ENCODE results near the gene HEATR9.
A peak's percentile ranks its signal among the peaks of the same experiment; 100 is the strongest.

HEATR9 gene

DNA sequence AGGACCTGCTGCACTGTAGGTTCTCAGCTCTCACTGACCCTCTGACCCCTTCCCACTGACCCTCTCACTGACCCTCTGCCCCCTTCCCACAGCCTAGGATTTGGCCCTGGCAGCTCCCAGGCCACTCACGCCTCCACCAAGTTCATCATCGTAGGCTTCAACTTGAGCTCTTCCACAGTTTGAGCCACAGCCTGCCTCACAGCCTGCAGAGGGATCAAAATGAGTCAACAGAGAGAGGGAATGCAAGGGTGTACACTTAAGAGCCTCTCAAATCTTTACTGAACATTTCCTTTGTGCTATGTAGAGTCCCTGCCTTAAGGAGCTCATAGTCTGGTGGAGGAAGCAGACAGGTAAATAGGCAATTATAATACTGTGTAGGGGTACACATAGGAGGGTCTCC, 12.1 kb downstream of the HEATR9 start:
- DNase-seq, result no peak

GRCh38 chr17:35855965-35856364, 12.7 kb downstream of the HEATR9 start:
- no peak for DNase-seq

DNA sequence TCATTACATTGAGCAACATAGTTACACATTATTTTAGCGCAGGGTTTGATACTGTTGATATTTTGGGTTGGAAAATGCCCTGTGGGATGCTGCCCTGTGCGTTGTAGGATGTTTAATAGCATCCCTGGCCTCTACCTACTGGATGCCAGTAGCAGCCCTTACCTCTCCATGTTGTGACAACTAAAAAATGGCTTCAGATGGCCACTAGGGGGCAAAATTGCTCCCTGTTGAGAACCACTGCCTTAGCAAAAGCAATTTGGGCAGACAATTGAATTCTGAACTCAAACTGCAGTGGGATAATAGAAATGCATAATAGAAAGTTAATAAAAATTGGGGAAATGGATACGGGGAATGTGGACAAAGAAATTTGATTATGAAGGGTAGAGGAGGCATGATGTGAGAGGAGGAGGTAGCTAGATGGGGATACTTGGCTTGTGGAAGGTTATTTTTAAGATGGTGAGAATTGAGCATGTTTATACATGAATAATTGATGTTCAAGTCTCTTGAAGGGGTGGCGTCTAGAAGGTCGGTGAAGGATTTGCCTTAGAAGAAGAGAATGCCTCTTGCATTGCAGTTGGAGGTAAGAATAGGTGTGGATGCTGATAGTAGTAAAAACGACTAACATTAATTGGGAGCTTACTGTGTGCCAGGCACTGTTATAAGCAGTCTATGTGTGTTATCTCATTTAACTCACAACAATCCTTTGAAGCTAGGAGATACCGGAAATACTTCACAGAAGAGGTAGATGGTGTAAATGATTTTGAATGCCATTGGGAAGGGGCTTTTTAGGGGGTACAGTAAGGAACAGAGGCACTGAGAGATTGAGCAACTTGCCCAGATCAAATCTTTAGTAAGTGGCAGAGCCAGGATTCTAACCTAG, 19.0 kb downstream of the HEATR9 start:
- DNase-seq, result peak; percentile 84

- DNase-seq, result no peak
Observed at GRCh38 chr17:35847633-35848373, 20.9 kb downstream of the HEATR9 start.

DNA sequence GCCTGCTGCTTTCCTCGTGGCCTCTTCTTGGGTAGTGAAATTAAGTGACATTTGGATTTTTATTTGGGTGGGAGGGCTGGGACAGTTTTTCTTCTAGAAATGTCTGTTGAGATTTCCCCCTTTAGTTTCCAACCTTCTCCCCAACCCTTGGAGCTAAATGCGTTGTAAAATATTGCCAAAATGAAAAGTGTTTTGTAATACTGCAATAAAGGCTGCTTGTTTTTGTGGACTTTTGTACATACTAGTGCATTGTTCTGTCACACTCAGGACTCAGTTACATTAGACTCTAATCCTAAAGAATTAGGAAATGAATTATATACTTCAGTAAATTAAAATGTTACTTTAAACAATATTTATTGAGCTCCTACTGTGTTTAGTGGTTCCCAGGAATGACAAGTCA, 21.7 kb downstream of the HEATR9 start:
- no peak for DNase-seq

DNA sequence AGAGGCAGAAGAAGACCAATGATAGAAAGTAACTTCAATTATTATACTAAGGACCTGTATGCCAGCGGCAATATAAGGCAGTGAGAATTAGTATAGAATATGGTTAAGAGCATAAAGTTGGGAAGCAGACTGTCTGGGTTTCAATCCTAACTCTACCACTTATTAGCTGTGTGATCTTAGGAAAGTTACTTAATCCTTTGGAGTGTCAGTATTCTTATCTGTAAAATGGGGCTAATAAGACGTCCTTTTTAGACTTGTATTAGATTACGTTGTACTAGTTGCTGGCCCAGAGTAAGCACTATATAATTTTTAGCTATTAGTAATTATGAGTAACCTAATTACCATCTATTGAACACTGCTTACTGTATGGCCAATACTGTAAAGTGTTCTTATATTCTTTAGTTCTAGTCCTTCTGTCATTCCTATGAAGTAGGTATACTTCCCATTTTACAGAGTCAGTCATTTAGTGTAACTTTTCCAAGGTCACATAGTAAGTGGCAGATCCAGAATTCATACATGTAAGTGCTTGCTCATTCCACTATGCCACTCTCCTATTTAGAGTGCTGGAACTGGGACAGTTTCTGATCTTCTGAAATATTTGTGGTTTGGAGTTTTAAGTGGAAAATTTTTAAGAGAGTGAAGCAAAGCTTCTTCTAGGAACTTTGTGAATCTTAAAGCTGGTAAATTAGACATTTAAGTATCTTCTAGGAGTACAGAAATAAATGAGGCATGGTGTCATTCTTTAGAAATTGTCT, 22.5 kb downstream of the HEATR9 start:
- no peak for DNase-seq

- no peak for DNase-seq
Observed at GRCh38 chr17:35844547-35844946, 24.1 kb downstream of the HEATR9 start.

DNA sequence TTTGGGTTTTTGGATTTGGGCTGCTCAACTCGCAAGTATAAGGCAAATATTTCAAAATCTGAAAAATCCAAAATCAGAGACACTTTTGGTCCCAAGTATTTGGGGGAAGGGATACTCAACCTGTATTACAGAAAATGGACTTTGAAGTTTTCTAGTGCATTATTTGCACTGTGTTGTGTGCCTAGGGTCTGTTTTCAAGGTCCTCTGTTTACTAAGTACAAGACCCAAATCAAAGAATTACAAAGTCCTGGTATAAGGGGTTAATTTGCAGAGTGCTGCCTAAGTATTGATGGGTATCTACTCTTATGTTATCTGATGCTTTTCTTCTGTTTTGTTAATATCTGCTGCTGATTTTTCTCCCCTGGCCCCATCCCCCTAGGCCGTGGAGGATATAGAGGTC, 25.0 kb downstream of the HEATR9 start:
- DNase-seq, result no peak

- no peak for DNase-seq
Observed at GRCh38 chr17:35842239-35842638, 26.5 kb downstream of the HEATR9 start.

- no peak for DNase-seq
Observed at GRCh38 chr17:35841505-35841904, 27.2 kb downstream of the HEATR9 start.

DNA sequence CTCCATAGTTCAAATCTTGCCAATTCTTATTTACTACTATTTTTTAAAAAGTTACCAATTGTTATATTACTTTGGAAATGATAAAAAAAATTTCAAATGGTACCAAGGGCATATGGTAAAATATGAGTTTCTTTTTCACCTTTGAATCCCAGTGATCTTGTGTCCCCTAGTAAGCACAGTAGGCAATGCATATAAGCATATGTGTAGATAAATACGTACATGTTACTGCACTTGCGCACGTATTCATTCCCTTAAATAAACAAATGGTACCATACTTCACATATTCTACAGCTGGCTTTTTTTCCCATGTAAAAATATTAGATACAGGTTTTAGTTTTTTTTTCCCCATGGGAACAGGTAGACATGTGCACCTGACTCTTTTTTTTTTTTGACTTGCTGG, 27.6 kb downstream of the HEATR9 start:
- DNase-seq, result no peak

- DNase-seq, result no peak
Observed at GRCh38 chr17:35825206-35825605, 43.5 kb downstream of the HEATR9 start.

DNA sequence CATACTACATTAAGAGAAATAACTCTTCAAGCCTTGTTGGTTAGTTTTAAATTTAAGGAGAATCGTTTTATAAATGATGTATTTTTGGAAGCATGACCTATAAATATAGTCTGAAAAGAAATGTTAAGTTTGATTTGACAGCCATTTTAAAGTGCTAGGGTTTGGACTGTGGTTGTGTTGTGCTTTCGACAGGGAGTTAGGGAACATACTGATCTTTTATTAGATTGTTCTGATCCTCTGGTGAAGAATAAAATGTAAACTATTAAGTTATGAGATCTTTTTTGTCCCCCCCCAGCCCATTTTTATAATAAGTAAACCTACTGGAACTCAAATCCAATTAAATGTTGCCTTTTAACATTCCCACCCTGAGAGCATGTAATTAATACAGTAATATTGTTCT, 47.4 kb downstream of the HEATR9 start:
- DNase-seq, result no peak

DNA sequence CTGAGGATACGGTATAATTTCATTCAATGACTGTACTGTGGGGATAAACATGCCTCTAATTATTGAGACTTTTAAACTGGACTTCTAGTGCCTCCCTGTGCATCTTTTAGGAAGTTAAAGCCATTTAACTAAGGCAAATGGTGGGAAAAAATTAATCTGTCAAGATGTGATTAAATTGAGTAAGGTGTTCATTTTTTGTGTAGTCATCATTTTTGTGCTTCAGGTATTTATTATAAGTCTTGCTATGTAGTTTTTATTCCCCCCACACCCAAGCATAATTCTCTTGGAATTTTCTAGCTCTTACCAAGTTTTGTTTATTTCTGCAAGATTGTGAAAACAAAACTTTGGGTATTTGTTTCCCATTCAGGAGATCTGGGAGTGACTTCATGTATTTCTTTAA, 49.2 kb downstream of the HEATR9 start:
- no peak for DNase-seq

- DNase-seq, result no peak
Observed at GRCh38 chr17:35817196-35817595, 51.5 kb downstream of the HEATR9 start.

DNA sequence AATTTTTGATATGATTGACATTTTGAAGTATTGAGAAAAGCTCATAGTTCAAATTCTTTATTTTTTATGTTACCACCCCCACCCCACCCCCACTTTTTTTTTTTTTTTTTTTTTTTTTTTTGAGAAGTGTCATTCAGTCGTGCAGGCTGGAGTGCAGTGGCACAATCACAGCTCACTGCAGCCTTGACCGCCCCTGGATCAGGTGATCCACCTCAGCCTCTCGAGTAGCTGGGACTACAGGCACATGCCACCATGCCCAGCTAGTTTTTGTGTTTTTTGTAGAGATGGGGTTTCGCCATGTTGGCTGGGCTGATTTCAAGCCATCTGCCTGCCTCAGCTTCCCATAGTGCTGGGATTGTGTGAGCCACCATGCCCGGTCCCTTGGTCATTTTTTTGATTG, 52.0 kb downstream of the HEATR9 start:
- DNase-seq, result no peak

- no peak for DNase-seq
Observed at GRCh38 chr17:35812456-35812855, 56.2 kb downstream of the HEATR9 start.

DNA sequence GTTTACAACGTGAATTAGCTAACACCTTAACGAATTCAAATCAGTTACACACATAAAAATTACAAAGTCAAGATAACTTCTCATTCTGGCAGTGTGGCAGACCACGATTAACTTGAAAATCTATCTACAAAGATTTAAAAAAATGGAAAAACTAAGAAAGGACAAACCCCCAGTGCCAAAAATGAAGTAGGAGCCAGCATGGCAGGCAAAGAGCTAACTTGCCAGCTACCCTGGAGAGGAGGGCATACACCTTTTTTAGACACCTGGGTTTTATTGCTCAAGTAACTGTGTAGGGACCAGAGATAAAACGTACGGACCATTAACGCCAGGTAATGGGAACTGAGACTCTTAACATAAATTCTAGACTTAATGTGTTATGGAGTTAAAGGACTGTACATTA, 56.9 kb downstream of the HEATR9 start:
- no peak for DNase-seq

- DNase-seq, result no peak
Observed at GRCh38 chr17:35809855-35810461, 58.7 kb downstream of the HEATR9 start.

DNA sequence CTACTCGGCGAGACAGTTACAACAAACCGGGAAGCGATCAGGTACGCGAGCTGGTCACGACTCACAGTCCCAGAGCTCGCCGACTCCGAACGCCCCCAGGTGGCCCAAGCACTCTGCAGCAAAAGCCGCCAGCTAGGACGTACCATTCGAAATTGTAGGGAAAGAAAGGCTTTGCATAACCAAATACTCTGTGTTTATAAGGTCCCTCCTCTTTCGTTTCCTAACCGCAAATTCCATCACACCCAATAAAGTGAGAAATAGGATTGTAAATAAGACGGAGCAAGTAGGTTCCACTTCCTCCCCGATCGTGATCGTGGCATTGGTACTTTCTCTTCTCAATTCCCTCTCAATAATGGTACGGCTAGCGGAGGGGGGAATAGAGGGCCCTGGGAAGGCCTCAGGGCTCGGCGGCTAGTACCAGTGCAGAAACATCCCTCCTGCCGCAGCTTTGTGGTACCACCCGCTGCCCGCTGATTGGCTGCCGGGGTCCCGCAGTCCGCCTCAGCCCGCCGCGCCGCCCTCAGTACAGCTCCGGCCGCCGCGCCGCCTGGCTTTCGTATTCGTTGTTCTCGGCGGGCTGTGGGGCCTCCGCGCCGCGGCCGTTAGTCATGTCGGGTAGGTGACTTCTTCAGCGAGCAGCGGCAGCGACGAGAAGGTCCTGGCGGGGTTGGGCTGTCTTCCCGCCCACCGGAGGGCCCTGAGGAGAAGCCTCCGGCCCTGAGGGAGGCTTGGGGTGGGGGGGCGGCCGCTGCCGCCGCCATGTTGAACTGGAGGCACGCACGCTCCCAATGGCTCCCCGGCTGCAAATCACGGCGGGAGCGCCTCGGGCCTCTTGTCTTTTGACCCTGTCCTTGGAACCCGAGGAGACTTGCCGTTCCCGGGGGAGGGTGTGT, 59.5 kb downstream of the HEATR9 start, which contains the start of gene TAF15:
Gene TAF15, plus strand, starts transcription at position 523 of the 893 bp plus-strand sequence. Its CDS starts 86 bp downstream, at position 609.
- peak; percentile 99 for DNase-seq

DNA sequence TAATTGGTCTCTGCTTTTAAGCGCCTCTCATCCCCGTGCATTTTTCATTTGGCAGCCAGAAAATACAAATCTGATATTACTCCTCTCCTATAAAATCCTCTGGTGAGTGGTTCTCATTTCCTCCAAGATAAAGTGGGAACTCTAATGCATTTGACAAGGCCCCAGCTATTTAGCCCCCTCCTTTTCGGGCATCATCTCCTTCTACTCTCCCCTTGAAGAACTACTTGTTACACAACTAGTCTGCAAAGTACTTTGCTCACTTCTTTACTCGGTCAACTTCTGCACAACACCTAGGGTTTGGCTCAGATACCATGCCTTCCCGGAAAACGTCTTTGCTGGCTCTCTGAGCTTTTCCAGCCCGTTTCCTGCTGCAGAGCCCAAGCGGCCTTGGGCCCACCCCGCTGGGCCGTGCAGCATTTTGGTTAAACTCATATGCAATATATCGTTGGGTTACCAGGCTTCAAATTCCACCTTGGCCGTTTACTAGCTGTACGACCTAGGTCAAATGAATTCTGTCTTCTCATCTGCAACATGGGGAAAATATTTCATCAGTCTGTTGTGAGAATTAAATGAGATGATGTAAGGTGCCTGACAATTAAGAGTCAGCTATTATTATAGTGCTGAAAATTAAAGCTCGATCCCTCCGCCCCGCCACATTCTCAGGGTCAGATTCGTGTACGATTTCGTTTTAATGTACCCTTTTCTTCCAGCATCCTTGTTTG, 60.3 kb downstream of the HEATR9 start:
- DNase-seq, result no peak
